ENCODE data around the gene SLC38A2. TPM values are rescaled to one million over a fixed set of nuclear protein-coding genes. Genes with fewer than 3 reads are reported as not detected.

Gene SLC38A2
- 140 TPM for total RNA-seq
- long read RNA-seq, full-length matches to known transcripts, result 28 of 50 reads
- long read RNA-seq, partial matches to known transcripts, result 8 of 50 reads
- long read RNA-seq, other reads (novel, unspliced or antisense), result 14 of 50 reads

- intact Hi-C loops (cut with DNase I), result loop anchor here (1.0 to 5.0 kb wide), 2 partner anchors 11 to 190 kb away; no protein-coding TSS in a partner anchor
- DNase-seq (ENCODE audit: low spot score), result peak; percentile 99
Observed at GRCh38 chr12:46372544-46373300, at the start of gene SLC38A2. Gene SLC38A2 (minus strand): TSS chr12:46372773. CDS start chr12:46371293, 1,480 bp downstream.

DNA sequence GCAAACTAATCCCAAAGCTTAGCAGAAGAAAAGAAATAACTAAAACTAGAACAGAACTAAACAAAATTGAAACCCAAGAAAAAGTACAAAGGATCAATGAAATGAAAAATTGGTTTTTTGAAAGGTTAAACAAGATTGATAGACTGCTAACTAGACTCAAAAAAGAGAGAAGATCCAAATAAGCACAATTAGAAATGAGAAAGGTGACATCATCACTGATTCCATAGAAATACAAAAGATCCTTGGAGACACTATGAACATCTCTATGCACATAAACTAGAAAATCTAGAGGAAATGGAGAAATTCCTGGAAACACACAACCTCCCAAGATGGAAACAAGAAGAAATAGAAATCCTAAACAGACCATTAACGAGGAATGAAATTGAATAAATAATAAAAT is 47.1 kb upstream of the SLC38A2 start:
- intact Hi-C loops (cut with DNase I), result no loop called here
- no peak for DNase-seq (ENCODE audit: low spot score)

DNA sequence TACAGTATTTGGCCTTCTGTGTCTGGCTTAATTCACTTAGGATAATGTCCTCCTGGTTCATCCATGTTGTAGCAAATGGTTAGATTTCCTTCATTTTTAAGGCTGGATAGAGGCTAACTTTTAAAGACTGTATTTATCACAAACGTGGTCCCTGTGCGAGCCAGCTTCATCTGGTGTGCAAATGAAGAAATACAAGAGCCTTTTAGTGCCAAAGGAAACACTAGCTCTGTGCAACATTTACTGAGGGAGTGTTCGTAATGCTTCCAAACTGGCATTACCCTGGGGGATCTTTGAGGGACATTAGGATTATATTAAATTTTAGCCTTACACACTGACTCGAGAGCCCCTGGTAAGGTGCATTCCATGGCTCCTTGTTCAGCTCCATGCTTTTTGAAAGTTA is 43.0 kb upstream of the SLC38A2 start:
- intact Hi-C loops (cut with DNase I), result no loop called here
- no peak for DNase-seq (ENCODE audit: low spot score)

DNA sequence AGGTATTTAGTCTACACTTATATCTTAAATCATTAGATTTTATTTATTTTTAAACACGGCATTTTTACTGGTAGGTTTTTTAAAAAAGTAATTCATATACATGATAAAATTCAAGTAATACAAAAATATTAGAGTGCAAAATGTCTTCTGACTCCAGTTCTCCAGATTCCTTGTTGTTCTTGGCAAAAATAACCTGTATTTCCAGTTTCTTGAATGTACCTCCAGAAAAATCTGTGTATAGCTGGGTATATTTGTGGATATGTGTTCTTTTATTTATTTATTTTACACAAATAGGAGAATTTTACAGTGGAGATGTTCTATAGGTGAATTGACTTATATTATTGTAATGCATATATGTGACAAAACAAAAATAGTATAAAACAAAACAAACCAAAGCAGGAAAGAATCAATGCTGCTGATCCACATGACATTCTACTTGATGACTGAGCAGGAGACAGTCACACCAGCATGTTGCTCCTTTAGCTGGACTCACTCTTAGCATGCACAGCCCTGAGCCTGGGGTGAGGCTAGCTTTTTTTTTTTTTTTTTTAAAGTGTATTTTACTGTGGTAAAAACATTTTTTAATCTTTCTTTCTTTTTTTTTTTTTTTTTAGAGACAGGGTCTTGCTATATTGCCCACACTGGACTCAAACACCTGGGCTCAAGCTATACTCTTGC is 42.2 kb upstream of the SLC38A2 start:
- DNase-seq (ENCODE audit: low spot score), result no peak
- intact Hi-C loops (cut with DNase I), result no loop called here

DNA sequence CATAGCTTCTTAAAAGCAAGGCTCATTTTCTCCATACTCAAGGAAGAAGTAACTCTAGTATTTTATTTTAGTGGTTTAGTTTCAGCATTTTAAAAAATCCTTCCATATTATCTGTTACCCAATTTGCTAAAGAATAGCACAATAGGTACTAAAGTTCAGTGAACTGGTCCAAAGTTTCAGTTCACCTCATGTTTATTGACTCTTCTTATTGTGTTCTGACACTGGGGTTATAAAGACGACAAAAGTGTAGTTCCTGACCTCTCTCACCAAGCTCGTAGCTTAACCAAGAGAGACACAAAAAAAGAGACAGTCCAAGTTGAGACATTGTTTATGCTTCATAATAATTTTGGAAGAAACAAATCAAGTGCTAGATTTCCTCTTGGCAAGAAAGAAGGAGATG is 40.8 kb upstream of the SLC38A2 start:
- no peak for DNase-seq (ENCODE audit: low spot score)
- intact Hi-C loops (cut with DNase I), result no loop called here

DNA sequence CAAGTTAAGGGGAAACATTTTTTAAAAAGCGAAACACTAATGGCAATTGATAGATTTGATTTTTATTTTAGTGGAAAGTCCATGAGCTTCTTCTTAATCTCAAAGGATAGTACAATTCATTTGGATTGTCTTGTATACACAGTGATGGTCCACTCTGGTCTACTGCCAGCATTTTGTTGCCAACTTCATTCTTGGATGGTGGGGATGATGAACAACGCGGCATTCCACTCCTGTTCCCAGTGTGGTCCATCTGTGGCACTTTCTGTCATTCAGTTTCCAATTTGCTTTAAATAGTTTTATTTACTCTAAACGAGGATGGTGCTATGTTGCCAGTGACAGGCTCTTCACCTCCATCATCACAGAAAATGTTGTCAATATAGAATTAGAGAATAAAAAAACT is 40.3 kb upstream of the SLC38A2 start:
- intact Hi-C loops (cut with DNase I), result no loop called here
- DNase-seq (ENCODE audit: low spot score), result no peak

DNA sequence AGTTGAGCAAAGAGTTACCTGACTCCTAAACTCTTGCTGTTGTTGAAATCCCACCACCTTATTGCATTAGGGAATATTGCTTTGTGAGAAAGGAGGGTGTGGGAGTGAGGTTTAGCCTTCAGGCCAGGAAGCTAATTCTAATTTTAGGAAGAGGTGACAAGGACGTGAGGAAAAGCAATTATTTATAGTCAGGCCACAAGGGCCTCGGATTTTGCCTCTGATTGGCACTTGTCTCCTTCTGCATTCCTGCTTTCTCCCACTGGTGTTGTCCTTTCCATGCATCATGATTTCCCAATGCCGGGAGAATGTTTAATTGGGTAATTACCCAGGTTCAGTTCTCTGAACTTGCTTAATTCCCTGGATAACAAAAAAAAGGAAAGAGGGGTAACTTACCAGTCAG is 37.9 kb upstream of the SLC38A2 start:
- DNase-seq (ENCODE audit: low spot score), result no peak
- intact Hi-C loops (cut with DNase I), result no loop called here

DNA sequence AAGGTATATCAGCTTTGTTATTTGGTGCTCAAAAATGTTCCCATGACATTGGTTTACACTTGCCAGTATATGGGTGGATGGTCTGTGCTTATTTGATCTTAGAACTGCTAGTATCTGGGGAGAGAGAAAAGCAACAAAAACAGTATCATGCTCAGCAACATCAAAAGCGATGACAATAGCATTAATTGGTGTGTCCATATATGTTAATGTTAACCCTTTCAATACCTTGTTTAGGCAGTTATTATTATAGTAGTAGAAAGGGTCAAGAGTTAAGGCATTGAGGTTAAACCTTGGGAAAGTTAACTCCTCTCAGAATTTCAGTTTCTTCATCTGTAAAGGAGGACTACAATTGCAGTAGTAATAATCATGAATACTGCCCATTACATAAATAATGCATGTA is 37.4 kb upstream of the SLC38A2 start:
- intact Hi-C loops (cut with DNase I), result no loop called here
- no peak for DNase-seq (ENCODE audit: low spot score)

- intact Hi-C loops (cut with DNase I), result no loop called here
- no peak for DNase-seq (ENCODE audit: low spot score)
Observed at GRCh38 chr12:46409342-46409741, 36.8 kb upstream of the SLC38A2 start.

DNA sequence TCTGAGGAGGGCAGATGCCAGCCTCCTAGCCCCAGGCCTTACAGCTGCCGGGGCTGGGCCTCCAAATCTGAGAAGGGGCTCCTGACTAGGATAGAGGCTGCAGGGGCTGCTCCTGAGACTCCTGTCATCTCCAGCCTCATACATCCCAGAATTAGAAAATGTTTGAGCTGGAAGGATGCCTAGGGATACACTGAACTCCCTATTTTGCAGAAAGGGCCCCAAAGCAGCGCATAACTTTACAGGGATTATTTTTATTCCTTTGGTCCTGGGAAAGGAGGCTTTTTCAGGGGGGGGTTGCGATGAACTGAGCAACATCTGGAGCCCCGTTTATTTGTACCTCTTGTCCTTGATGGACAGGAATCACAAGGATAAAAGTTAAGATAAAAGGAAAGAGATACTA is 35.9 kb upstream of the SLC38A2 start:
- intact Hi-C loops (cut with DNase I), result no loop called here
- no peak for DNase-seq (ENCODE audit: low spot score)

- intact Hi-C loops (cut with DNase I), result no loop called here
- no peak for DNase-seq (ENCODE audit: low spot score)
Observed at GRCh38 chr12:46407361-46407760, 34.8 kb upstream of the SLC38A2 start.

DNA sequence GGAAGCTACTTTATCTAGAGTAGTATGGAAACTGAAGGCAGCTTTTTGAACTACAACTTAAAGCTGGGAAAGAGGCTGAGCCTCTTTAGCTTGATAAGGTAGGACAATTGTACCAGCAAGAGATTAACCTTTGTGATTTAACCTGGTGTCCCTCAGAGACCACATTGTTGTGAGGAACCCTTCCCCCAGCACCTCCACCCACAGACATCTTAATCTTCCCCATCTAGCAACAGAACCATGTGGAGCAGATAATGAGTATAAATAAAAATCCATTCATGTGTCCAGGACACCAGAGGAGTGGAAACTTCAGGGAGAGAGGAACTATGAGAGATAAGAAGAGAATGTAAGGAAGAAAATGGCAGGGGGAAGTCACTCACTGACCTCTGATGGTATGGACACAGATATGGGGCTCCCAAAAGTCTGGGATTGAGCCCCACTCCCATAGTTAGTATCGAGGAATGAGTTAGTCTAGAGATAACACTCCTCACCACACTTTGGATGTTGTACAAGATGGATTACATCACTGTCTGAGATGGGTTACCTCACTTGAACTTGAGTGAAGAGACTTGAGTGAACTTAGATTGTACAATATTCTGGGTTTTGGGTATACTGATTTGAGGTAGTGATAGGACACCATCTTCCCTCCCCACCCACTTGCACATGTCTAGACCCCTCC is 33.9 kb upstream of the SLC38A2 start:
- intact Hi-C loops (cut with DNase I), result no loop called here
- DNase-seq (ENCODE audit: low spot score), result no peak

DNA sequence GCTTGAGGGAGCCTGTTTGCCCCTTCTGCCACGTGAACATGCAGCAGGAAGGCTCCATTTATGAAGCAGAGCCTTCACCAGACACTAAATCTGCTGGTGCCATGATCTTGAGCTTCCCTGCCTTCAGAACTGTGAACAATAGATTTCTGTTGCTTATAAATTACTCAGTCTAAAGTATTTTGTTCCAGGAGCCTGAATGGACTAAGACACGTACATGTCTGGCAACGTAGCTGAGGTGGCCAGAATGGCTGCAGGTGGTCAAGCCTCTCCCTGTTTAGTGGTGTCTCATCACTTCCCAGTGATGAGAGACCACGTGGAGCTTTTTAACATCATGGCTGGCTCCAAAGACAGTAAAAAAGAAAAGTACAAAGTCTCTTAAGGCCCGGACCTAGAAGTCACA is 32.2 kb upstream of the SLC38A2 start:
- no peak for DNase-seq (ENCODE audit: low spot score)
- intact Hi-C loops (cut with DNase I), result no loop called here

- no peak for DNase-seq (ENCODE audit: low spot score)
- intact Hi-C loops (cut with DNase I), result no loop called here
Observed at GRCh38 chr12:46404225-46404631, 31.7 kb upstream of the SLC38A2 start.

GRCh38 chr12:46403719-46404070 is 31.1 kb upstream of the SLC38A2 start:
- intact Hi-C loops (cut with DNase I), result no loop called here
- DNase-seq (ENCODE audit: low spot score), result no peak

DNA sequence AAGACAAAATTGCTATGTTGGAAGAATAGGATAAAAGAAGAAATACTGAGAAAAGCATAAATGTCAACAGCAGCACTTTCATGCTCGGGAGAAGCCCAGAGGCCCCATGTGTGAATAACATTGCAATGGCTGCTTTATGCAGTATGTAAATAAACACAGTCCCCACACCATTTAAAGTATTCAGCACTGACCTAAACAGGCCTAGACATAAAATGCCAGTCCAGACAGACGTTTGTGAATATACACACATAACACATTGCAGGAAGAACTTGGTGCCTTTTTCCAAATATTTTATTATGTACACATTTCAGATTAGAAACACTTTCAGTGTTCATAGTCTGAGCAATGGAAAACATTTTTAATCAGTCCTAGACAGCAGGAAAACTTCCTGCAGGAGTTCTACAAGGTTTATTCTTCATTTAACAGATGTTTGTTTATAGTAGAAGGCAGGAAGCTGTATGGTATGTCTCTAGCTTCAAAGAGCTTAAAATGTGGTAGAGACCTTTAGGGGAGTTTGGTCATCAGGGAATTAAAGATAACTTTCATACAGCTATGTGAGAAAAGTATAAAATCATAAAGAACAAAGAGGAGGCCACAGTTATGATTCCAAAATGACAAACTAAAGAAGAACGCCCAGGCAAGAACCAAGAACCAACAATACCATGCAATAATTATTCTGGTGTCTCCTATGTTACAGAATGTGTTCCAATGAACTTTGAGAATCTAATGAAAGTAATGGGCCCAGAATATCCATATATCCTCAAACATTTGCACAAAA is 30.6 kb upstream of the SLC38A2 start:
- intact Hi-C loops (cut with DNase I), result no loop called here
- no peak for DNase-seq (ENCODE audit: low spot score)

DNA sequence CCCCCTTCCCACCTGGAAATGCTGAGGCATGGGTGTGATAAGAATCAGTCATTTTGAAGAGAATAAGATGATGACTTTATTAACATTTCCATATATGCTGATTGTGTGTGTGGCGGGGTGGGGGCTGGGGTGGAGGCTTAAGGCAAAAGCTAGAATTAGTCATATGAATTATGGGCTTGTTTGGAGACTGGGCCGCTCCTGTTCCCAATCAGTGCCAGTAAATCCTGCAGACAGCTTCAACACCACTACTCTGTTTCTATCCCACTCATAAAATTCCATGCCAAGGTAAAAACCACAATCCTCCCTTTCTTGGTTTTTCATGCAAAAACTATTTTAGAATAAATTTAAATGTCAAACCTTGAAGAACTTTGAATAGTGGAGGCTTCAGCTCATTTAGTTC is 29.9 kb upstream of the SLC38A2 start:
- no peak for DNase-seq (ENCODE audit: low spot score)
- intact Hi-C loops (cut with DNase I), result no loop called here

DNA sequence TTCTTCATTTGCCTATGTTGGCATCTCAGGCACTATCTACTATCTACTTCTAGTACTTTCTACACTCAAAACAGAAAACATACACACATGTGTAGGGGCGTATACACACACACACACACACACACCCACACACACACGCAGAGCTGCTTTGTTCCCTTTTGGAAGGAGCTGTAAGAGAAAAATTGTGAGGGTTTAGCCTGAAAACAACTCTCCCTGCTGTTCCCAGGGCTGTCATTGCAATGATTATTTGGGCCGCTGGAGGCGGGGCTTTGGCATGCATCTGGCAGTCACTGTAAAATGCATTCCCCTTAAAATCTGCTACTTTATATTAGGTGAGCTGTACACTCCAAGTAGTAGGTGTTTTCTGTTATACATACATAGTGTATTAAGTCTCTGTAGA is 29.1 kb upstream of the SLC38A2 start:
- intact Hi-C loops (cut with DNase I), result no loop called here
- no peak for DNase-seq (ENCODE audit: low spot score)

- no peak for DNase-seq (ENCODE audit: low spot score)
- intact Hi-C loops (cut with DNase I), result no loop called here
Observed at GRCh38 chr12:46400406-46400805, 27.8 kb upstream of the SLC38A2 start.
